HEK293 (cell line): ENCODE results near the gene SPACA5B.
"Not testable (repeated sequence)": the region's sequence is repeated elsewhere in the genome, so short reads cannot be mapped to it uniquely, and the experiment has no call there.

Experiments used
- CTCF ChIA-PET: fragments of 350-600 bp; formaldehyde crosslinking; extraction: SDS; loops from one replicate; lab custom pipeline; 2021; ENCODE audit warnings: antibody characterized with exemption; lab: Yijun Ruan, JAX
- POLR2A ChIA-PET: fragments of 300-600 bp; formaldehyde crosslinking; extraction: SDS; loops from one replicate; lab custom pipeline; 2020; ENCODE audit warnings: antibody characterized with exemption, inconsistent platforms; lab: Yijun Ruan, JAX
- H3K27ac ChIP-seq: fragments of 200-500 bp; sonication (Bioruptor generic); 2 replicates; pipeline ENCODE4 v1.5.1; 2014; ENCODE audit warnings: low read depth, low read length, control low read depth, inconsistent platforms; ENCODE audit errors: extremely low read depth
- H3K36me3 ChIP-seq, 2 experiments: fragments of 200-500 bp in 1 of 2; sonication (Bioruptor generic) in 1 of 2; 1 replicate in 1 of 2; 2 replicates in 1 of 2; pipeline ENCODE4 v1.5.1; 2014 to 2017; ENCODE audit warnings: inconsistent platforms in 2 of 2, low read length in 2 of 2; ENCODE audit not compliant: control insufficient read depth in 2 of 2, insufficient read depth in 1 of 2
- H3K4me1 ChIP-seq: fragments of 200-500 bp; sonication (Bioruptor generic); 2 replicates; pipeline ENCODE4 v1.5.1; 2014; ENCODE audit warnings: mild to moderate bottlenecking, low read length, inconsistent platforms; ENCODE audit not compliant: control insufficient read depth, insufficient read depth
- H3K4me3 ChIP-seq: 2 replicates; pipeline ENCODE4 v1.5.1; 2011; ENCODE audit warnings: low read depth, mild to moderate bottlenecking, control low read depth, low read length, moderate library complexity
- H3K9me3 ChIP-seq: fragments of 200-500 bp; sonication (Bioruptor generic); 2 replicates; pipeline ENCODE4 v1.5.1; 2014; ENCODE audit warnings: low read depth, low read length, inconsistent platforms; ENCODE audit not compliant: control insufficient read depth, insufficient read depth
- OSR2 ChIP-seq: fragments of 450-650 bp; formaldehyde crosslinking; IDR thresholded peaks from 2 replicates; pipeline ENCODE4 v1.5.1; 2016; ENCODE audit warnings: missing biosample characterization, missing genetic modification characterization
- PRDM1 ChIP-seq: fragments of 450-650 bp; formaldehyde crosslinking; IDR thresholded peaks from 2 replicates; pipeline ENCODE4; 2016; ENCODE audit warnings: missing biosample characterization, missing genetic modification characterization
- SP3 ChIP-seq: fragments of 450-650 bp; formaldehyde crosslinking; IDR thresholded peaks from 2 replicates; pipeline ENCODE4 v1.5.1; 2016; ENCODE audit warnings: missing biosample characterization, missing genetic modification characterization
- ZBTB21 ChIP-seq: fragments of 450-650 bp; formaldehyde crosslinking; IDR thresholded peaks from 2 replicates; pipeline ENCODE4 v1.5.1; 2017; ENCODE audit warnings: missing biosample characterization, missing genetic modification characterization
- ZBTB7A ChIP-seq: fragments of 450-650 bp; formaldehyde crosslinking; IDR thresholded peaks from 2 replicates; pipeline ENCODE4 v1.5.1; 2016; ENCODE audit warnings: low read depth, missing biosample characterization, missing genetic modification characterization
- ZNF10 ChIP-seq: fragments of 450-650 bp; formaldehyde crosslinking; IDR thresholded peaks from 2 replicates; pipeline ENCODE4 v1.5.1; 2017; ENCODE audit warnings: missing biosample characterization, missing genetic modification characterization
- ZNF121 ChIP-seq: fragments of 450-650 bp; formaldehyde crosslinking; IDR thresholded peaks from 2 replicates; pipeline ENCODE4 v1.5.1; 2016; ENCODE audit warnings: missing biosample characterization, missing genetic modification characterization
- ZNF132 ChIP-seq: fragments of 450-650 bp; formaldehyde crosslinking; IDR thresholded peaks from 2 replicates; pipeline ENCODE4 v1.5.1; 2017; ENCODE audit warnings: missing biosample characterization, missing genetic modification characterization, borderline replicate concordance
- ZNF175 ChIP-seq: fragments of 450-650 bp; formaldehyde crosslinking; IDR thresholded peaks from 2 replicates; pipeline ENCODE4 v1.5.1; 2016; ENCODE audit warnings: missing biosample characterization, missing genetic modification characterization
- ZNF394 ChIP-seq: fragments of 450-650 bp; formaldehyde crosslinking; IDR thresholded peaks from 2 replicates; pipeline ENCODE4 v1.5.1; 2016; ENCODE audit warnings: missing biosample characterization, missing genetic modification characterization, mild to moderate bottlenecking, moderate library complexity, borderline replicate concordance
- ZNF433 ChIP-seq: fragments of 450-650 bp; formaldehyde crosslinking; IDR thresholded peaks from 2 replicates; pipeline ENCODE4 v1.5.1; 2016; ENCODE audit warnings: missing biosample characterization, missing genetic modification characterization, low read depth
- ZNF558 ChIP-seq: fragments of 450-650 bp; formaldehyde crosslinking; IDR thresholded peaks from 2 replicates; pipeline ENCODE4 v1.5.1; 2016; ENCODE audit warnings: missing biosample characterization, missing genetic modification characterization
- ZNF571 ChIP-seq: fragments of 450-650 bp; formaldehyde crosslinking; IDR thresholded peaks from 2 replicates; pipeline ENCODE4 v1.5.0; 2017; ENCODE audit warnings: missing biosample characterization, missing genetic modification characterization
- ZNF600 ChIP-seq: fragments of 450-650 bp; formaldehyde crosslinking; IDR thresholded peaks from 2 replicates; pipeline ENCODE4 v1.5.1; 2016; ENCODE audit warnings: missing biosample characterization, missing genetic modification characterization
- ZNF654 ChIP-seq: fragments of 450-650 bp; formaldehyde crosslinking; IDR thresholded peaks from 2 replicates; pipeline ENCODE4 v1.5.1; 2016; ENCODE audit warnings: low read depth, missing biosample characterization, missing genetic modification characterization
- ZNF791 ChIP-seq: fragments of 450-650 bp; formaldehyde crosslinking; IDR thresholded peaks from 2 replicates; pipeline ENCODE4 v1.5.1; 2016; ENCODE audit warnings: missing biosample characterization, missing genetic modification characterization
- ZSCAN30 ChIP-seq: fragments of 450-650 bp; IDR thresholded peaks from 2 replicates; pipeline ENCODE4 v1.5.1; 2018; ENCODE audit warnings: missing biosample characterization, mild to moderate bottlenecking, missing genetic modification characterization, moderate library complexity
- ZXDB ChIP-seq: fragments of 450-650 bp; formaldehyde crosslinking; IDR thresholded peaks from 2 replicates; pipeline ENCODE4 v1.5.1; 2016; ENCODE audit warnings: missing biosample characterization, missing genetic modification characterization
- TF ChIP-seq, protein P1 (sequence below): fragments of 450-650 bp; formaldehyde crosslinking; IDR thresholded peaks from 2 replicates; pipeline ENCODE4 v1.5.0; 2017; ENCODE audit warnings: missing biosample characterization, missing genetic modification characterization, borderline replicate concordance
- TF ChIP-seq, protein P2 (sequence below): fragments of 450-650 bp; IDR thresholded peaks from 2 replicates; pipeline ENCODE4 v1.5.1; 2018; ENCODE audit warnings: missing biosample characterization, mild to moderate bottlenecking, missing genetic modification characterization
- TF ChIP-seq, protein P3 (sequence below): fragments of 450-650 bp; formaldehyde crosslinking; IDR thresholded peaks from 2 replicates; pipeline ENCODE4 v1.5.1; 2017; ENCODE audit warnings: missing biosample characterization, missing genetic modification characterization
- TF ChIP-seq, protein P4 (sequence below): fragments of 450-650 bp; formaldehyde crosslinking; IDR thresholded peaks from 2 replicates; pipeline ENCODE4 v1.5.1; 2016; ENCODE audit warnings: missing biosample characterization, missing genetic modification characterization, borderline replicate concordance

SPACA5B gene

DNA sequence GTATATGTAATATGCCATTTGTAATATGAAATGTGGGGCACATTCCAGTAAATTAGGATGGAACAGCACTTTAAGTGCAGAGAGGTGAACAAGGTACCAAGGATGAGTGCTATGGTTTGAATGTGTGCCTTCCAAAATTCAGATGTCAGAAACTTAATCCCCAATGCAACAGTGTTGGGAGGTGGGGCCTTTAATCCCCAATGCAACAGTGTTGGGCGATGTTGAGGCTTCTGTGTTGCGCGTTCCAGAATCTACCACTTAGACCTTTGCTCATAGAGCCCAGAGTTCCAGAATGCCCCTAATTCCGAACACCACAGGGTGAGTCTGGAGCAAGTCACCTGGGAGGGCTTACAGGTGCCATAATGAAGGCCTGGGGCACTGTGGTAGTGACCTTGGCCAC is at the start of gene SPACA5B:
SPACA5B (plus strand) TSS at position 301 of the 400 bp plus-strand sequence; CDS start at position 363, 62 bp downstream.
- H3K9me3 ChIP-seq, H3K36me3 ChIP-seq, H3K27ac ChIP-seq, POLR2A ChIA-PET, CTCF ChIA-PET, H3K4me3 ChIP-seq, H3K4me1 ChIP-seq: not testable (repeated sequence)

DNA sequence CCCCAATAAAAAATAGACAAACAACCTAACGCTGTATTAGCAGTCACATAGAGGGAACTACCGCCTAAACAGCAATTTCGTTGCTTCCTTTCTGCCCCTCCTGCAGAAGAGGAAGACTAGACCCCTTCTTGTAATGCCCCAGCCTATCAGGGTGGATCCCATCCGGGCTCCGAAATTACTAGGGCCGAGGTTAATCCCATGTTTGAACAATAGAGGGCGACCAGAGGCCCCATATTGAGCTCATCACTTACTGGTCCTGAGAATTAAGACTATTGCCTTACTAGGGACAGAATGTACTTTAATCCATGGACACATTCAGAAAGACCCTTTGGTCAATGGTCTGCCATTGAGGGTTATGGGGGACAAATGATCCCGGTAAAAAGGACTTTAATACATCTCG is 47.2 kb upstream of the SPACA5B start:
- ChIA-PET CTCF (interaction anchor here (0.6 to 1.4 kb wide), 10 partner anchors 10 to 1347 kb away, joined by 3 to 6 read pairs (median 3); no protein-coding TSS in a partner anchor), POLR2A (no interaction called here)
- H3K36me3 ChIP-seq: no peaks in the 10 kb centered on the region
- no peak overlapping the region for H3K4me3 ChIP-seq
- H3K9me3 ChIP-seq: no peaks in the 10 kb centered on the region
- H3K4me1 ChIP-seq: no peaks in the 10 kb centered on the region
- no peak overlapping the region for H3K27ac ChIP-seq
- TF ChIP-seq ZBTB21 (tag by site-specific recombination) (no peak), ZBTB7A (tag by site-specific recombination) (no peak), ZNF654 (tag by site-specific recombination) (peak; percentile 57), ZSCAN30 (tag by site-specific recombination) (no peak), OSR2 (tag by site-specific recombination) (no peak)
- TF ChIP-seq, protein P1, sequence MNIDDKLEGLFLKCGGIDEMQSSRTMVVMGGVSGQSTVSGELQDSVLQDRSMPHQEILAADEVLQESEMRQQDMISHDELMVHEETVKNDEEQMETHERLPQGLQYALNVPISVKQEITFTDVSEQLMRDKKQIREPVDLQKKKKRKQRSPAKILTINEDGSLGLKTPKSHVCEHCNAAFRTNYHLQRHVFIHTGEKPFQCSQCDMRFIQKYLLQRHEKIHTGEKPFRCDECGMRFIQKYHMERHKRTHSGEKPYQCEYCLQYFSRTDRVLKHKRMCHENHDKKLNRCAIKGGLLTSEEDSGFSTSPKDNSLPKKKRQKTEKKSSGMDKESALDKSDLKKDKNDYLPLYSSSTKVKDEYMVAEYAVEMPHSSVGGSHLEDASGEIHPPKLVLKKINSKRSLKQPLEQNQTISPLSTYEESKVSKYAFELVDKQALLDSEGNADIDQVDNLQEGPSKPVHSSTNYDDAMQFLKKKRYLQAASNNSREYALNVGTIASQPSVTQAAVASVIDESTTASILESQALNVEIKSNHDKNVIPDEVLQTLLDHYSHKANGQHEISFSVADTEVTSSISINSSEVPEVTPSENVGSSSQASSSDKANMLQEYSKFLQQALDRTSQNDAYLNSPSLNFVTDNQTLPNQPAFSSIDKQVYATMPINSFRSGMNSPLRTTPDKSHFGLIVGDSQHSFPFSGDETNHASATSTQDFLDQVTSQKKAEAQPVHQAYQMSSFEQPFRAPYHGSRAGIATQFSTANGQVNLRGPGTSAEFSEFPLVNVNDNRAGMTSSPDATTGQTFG (tag by site-specific recombination): no peak

DNA sequence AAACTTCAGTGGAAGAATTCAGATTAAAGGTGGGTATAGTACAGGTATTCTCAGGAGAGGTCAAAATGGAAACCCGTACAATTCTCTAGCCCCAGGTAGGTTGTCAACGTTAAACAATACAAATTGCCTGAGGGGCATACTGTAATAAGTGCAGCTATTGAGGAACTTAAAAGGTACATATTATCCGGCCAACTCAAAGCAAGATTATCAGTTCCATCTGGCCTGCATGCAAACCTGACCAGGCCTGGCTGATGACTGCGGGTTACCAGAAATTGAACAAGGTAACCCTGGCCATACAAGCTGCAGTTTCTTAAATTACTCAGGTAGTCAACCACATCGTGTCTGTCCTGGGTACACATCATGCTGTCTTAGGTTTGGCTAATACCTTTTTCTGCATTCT is 46.7 kb upstream of the SPACA5B start:
- Histone ChIP-seq H3K27ac (no peak overlapping the region), H3K9me3 (no peaks in the 10 kb centered on the region), H3K36me3 (no peaks in the 10 kb centered on the region), H3K4me1 (no peaks in the 10 kb centered on the region), H3K4me3 (no peak overlapping the region)
- no peak for TF ChIP-seq PRDM1 (tag by site-specific recombination)
- TF ChIP-seq ZNF394 (tag by site-specific recombination): no peak
- no peak for TF ChIP-seq ZNF558 (tag by site-specific recombination)
- TF ChIP-seq ZNF600 (tag by site-specific recombination): no peak
- ChIA-PET CTCF (interaction anchor here (0.6 to 1.4 kb wide), 6 partner anchors 11 to 1347 kb away, joined by 3 to 6 read pairs (median 3); no protein-coding TSS in a partner anchor), POLR2A (no interaction called here)

DNA sequence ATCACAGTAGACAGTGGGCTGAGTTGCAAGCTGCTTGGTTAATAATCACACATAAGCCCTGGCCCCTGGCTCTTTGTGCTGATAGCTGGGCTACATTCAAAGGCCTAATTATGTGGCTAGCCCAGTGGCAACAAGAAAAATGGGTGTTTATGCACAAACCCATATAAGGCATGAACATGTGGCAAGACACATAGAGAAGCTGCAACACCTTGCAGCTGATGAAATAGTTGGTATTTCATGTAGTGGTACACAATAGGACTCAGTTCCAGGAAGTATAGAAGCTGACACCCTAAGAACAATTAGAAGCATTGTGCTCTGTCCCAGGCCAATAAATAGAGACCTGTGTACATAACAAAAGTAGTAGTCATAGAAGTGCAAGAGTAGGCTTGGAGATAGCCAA is 44.3 kb upstream of the SPACA5B start:
- no peaks in the 10 kb centered on the region for H3K4me1 ChIP-seq
- no peaks in the 10 kb centered on the region for H3K36me3 ChIP-seq
- POLR2A ChIA-PET: no interaction called here
- CTCF ChIA-PET: interaction anchor here (0.6 to 1.1 kb wide), 2 partner anchors 37 to 238 kb away, joined by 3 read pairs; no protein-coding TSS in a partner anchor
- no peak overlapping the region for H3K4me3 ChIP-seq
- no peaks in the 10 kb centered on the region for H3K9me3 ChIP-seq
- H3K27ac ChIP-seq: no peak overlapping the region
- no peak for TF ChIP-seq ZNF600 (tag by site-specific recombination)
- TF ChIP-seq, protein P2, sequence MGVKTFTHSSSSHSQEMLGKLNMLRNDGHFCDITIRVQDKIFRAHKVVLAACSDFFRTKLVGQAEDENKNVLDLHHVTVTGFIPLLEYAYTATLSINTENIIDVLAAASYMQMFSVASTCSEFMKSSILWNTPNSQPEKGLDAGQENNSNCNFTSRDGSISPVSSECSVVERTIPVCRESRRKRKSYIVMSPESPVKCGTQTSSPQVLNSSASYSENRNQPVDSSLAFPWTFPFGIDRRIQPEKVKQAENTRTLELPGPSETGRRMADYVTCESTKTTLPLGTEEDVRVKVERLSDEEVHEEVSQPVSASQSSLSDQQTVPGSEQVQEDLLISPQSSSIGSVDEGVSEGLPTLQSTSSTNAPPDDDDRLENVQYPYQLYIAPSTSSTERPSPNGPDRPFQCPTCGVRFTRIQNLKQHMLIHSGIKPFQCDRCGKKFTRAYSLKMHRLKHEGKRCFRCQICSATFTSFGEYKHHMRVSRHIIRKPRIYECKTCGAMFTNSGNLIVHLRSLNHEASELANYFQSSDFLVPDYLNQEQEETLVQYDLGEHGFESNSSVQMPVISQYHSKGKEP (tag by site-specific recombination): no peak
- no peak for TF ChIP-seq ZNF132 (tag by site-specific recombination)
- TF ChIP-seq ZNF791 (tag by site-specific recombination): no peak
- no peak for TF ChIP-seq SP3
- TF ChIP-seq, protein P3, sequence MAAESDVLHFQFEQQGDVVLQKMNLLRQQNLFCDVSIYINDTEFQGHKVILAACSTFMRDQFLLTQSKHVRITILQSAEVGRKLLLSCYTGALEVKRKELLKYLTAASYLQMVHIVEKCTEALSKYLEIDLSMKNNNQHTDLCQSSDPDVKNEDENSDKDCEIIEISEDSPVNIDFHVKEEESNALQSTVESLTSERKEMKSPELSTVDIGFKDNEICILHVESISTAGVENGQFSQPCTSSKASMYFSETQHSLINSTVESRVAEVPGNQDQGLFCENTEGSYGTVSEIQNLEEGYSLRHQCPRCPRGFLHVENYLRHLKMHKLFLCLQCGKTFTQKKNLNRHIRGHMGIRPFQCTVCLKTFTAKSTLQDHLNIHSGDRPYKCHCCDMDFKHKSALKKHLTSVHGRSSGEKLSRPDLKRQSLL (tag by site-specific recombination): no peak
- TF ChIP-seq ZXDB (tag by site-specific recombination): no peak
- TF ChIP-seq ZNF175 (tag by site-specific recombination): no peak
- TF ChIP-seq ZNF10: no peak
- TF ChIP-seq ZNF571 (tag by site-specific recombination): no peak
- no peak for TF ChIP-seq ZBTB21 (tag by site-specific recombination)
- no peak for TF ChIP-seq ZNF433 (tag by site-specific recombination)
- no peak for TF ChIP-seq ZNF121 (tag by site-specific recombination)
- TF ChIP-seq, protein P4, sequence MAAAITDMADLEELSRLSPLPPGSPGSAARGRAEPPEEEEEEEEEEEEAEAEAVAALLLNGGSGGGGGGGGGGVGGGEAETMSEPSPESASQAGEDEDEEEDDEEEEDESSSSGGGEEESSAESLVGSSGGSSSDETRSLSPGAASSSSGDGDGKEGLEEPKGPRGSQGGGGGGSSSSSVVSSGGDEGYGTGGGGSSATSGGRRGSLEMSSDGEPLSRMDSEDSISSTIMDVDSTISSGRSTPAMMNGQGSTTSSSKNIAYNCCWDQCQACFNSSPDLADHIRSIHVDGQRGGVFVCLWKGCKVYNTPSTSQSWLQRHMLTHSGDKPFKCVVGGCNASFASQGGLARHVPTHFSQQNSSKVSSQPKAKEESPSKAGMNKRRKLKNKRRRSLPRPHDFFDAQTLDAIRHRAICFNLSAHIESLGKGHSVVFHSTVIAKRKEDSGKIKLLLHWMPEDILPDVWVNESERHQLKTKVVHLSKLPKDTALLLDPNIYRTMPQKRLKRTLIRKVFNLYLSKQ: no peak
